ENCODE data around the gene MEF2A. TPM values are rescaled to one million over a fixed set of nuclear protein-coding genes. Genes with fewer than 3 reads are reported as not detected.
"Not testable (repeated sequence)": the region's sequence is repeated elsewhere in the genome, so short reads cannot be mapped to it uniquely, and the experiment has no call there.

MEF2A gene
- total RNA-seq, 1 experiment from 2014 or later: 39.7 TPM

- Histone ChIP-seq H3K27ac (no peak overlapping the region), H3K4me1 (replicated peaks) (no peaks in the 10 kb centered on the region), H3K36me3 (no peaks in the 10 kb centered on the region), H3K4me3 (no peak overlapping the region), H3K27me3 (replicated peaks) (no peaks in the 10 kb centered on the region), H3K9me3 (replicated peaks) (no peaks in the 10 kb centered on the region)
- DNase-seq (ENCODE audit: low read depth in 1 of 2, low spot score in 2 of 2): no peak
These were observed 92.2 kb downstream of the MEF2A start for GRCh38 chr15:99657996-99658395.

- no peaks in the 10 kb centered on the region for H3K4me1 ChIP-seq (replicated peaks)
- H3K27ac ChIP-seq: no peak overlapping the region
- no peaks in the 10 kb centered on the region for H3K27me3 ChIP-seq (replicated peaks)
- H3K9me3 ChIP-seq (replicated peaks): no peaks in the 10 kb centered on the region
- no peak overlapping the region for H3K4me3 ChIP-seq
- no peak for DNase-seq (ENCODE audit: low read depth in 1 of 2, low spot score in 2 of 2)
- H3K36me3 ChIP-seq: no peaks in the 10 kb centered on the region
These were observed 97.1 kb downstream of the MEF2A start for GRCh38 chr15:99662903-99663302.

- not testable (repeated sequence) for H3K9me3 ChIP-seq (replicated peaks); H3K36me3 ChIP-seq; H3K4me1 ChIP-seq (replicated peaks); H3K4me3 ChIP-seq; H3K27ac ChIP-seq; DNase-seq (ENCODE audit: low read depth in 1 of 2, low spot score in 2 of 2); H3K27me3 ChIP-seq (replicated peaks)
These were observed 100.3 kb downstream of the MEF2A start for GRCh38 chr15:99666073-99666472.

GRCh38 chr15:99668533-99669182 is 102.9 kb downstream of the MEF2A start:
- Histone ChIP-seq H3K27ac (no peak overlapping the region), H3K4me1 (replicated peaks) (no peaks in the 10 kb centered on the region), H3K27me3 (replicated peaks) (no peaks in the 10 kb centered on the region), H3K4me3 (no peak overlapping the region), H3K36me3 (no peaks in the 10 kb centered on the region; the same call in 1 of the 2 replicates), H3K9me3 (replicated peaks) (no peaks in the 10 kb centered on the region)
- DNase-seq (ENCODE audit: low read depth in 1 of 2, low spot score in 2 of 2): no peak

- Histone ChIP-seq H3K36me3 (no peaks in the 10 kb centered on the region; the same call in 1 of the 2 replicates), H3K27me3 (replicated peaks) (no peaks in the 10 kb centered on the region), H3K27ac (no peak overlapping the region)
These were observed 103.5 kb downstream of the MEF2A start for GRCh38 chr15:99669250-99669649.

GRCh38 chr15:99671926-99672635 is 106.3 kb downstream of the MEF2A start:
- Histone ChIP-seq H3K4me1 (replicated peaks) (no peaks in the 10 kb centered on the region), H3K9me3 (replicated peaks) (no peaks in the 10 kb centered on the region), H3K27me3 (replicated peaks) (no peaks in the 10 kb centered on the region), H3K4me3 (no peak overlapping the region), H3K27ac (no peak overlapping the region), H3K36me3 (peaks cover 13% of the 10 kb centered on the region)
- DNase-seq (ENCODE audit: low read depth in 1 of 2, low spot score in 2 of 2): no peak

More at GRCh38 chr15:99669250-99669649, 103.5 kb downstream of the MEF2A start:
- no peak for DNase-seq (ENCODE audit: low read depth in 1 of 2, low spot score in 2 of 2)
- Histone ChIP-seq H3K4me3 (no peak overlapping the region), H3K4me1 (replicated peaks) (no peaks in the 10 kb centered on the region), H3K9me3 (replicated peaks) (no peaks in the 10 kb centered on the region)

GRCh38 chr15:99673111-99673510 is 107.3 kb downstream of the MEF2A start:
- no peak for DNase-seq (ENCODE audit: low read depth in 1 of 2, low spot score in 2 of 2)
- no peak overlapping the region for H3K4me3 ChIP-seq
- no peaks in the 10 kb centered on the region for H3K4me1 ChIP-seq (replicated peaks)
- H3K36me3 ChIP-seq: peaks cover 18% of the 10 kb centered on the region
- no peak overlapping the region for H3K27ac ChIP-seq
- no peaks in the 10 kb centered on the region for H3K27me3 ChIP-seq (replicated peaks)
- no peaks in the 10 kb centered on the region for H3K9me3 ChIP-seq (replicated peaks)

GRCh38 chr15:99674279-99674678 is 108.5 kb downstream of the MEF2A start:
- Histone ChIP-seq H3K27me3 (replicated peaks) (no peaks in the 10 kb centered on the region), H3K4me1 (replicated peaks) (no peaks in the 10 kb centered on the region), H3K36me3 (peaks cover 20% of the 10 kb centered on the region), H3K27ac (no peak overlapping the region), H3K9me3 (replicated peaks) (no peaks in the 10 kb centered on the region), H3K4me3 (no peak overlapping the region)
- DNase-seq (ENCODE audit: low read depth in 1 of 2, low spot score in 2 of 2): no peak

- H3K36me3 ChIP-seq: peaks cover 20% of the 10 kb centered on the region; the same call in 1 of the 2 replicates
- no peak overlapping the region for H3K4me3 ChIP-seq
- H3K9me3 ChIP-seq (replicated peaks): no peaks in the 10 kb centered on the region
- no peak overlapping the region for H3K27ac ChIP-seq
- H3K27me3 ChIP-seq (replicated peaks): no peaks in the 10 kb centered on the region
- no peaks in the 10 kb centered on the region for H3K4me1 ChIP-seq (replicated peaks)
- no peak for DNase-seq (ENCODE audit: low read depth in 1 of 2, low spot score in 2 of 2)
These were observed 111.9 kb downstream of the MEF2A start for GRCh38 chr15:99677540-99678134.

GRCh38 chr15:99680276-99680675 is 114.5 kb downstream of the MEF2A start:
- no peak overlapping the region for H3K27ac ChIP-seq
- H3K4me3 ChIP-seq: no peak overlapping the region
- peaks cover 11% of the 10 kb centered on the region; the same call in 1 of the 2 replicates for H3K36me3 ChIP-seq
- no peaks in the 10 kb centered on the region for H3K9me3 ChIP-seq (replicated peaks)
- DNase-seq (ENCODE audit: low read depth in 1 of 2, low spot score in 2 of 2): no peak
- H3K27me3 ChIP-seq (replicated peaks): no peaks in the 10 kb centered on the region
- H3K4me1 ChIP-seq (replicated peaks): no peaks in the 10 kb centered on the region

GRCh38 chr15:99681990-99682389 is 116.2 kb downstream of the MEF2A start:
- H3K9me3 ChIP-seq (replicated peaks): no peaks in the 10 kb centered on the region
- no peak overlapping the region for H3K4me3 ChIP-seq
- H3K4me1 ChIP-seq (replicated peaks): no peaks in the 10 kb centered on the region
- DNase-seq (ENCODE audit: low read depth in 1 of 2, low spot score in 2 of 2): no peak
- no peaks in the 10 kb centered on the region for H3K27me3 ChIP-seq (replicated peaks)
- H3K27ac ChIP-seq: no peak overlapping the region
- peaks cover 7% of the 10 kb centered on the region; the same call in 1 of the 2 replicates for H3K36me3 ChIP-seq

- Histone ChIP-seq H3K4me1 (replicated peaks) (no peaks in the 10 kb centered on the region), H3K4me3 (no peak overlapping the region), H3K27ac (no peak overlapping the region), H3K36me3 (peaks cover 10% of the 10 kb centered on the region; the same call in 1 of the 2 replicates), H3K27me3 (replicated peaks) (no peaks in the 10 kb centered on the region), H3K9me3 (replicated peaks) (no peaks in the 10 kb centered on the region)
- no peak for DNase-seq (ENCODE audit: low read depth in 1 of 2, low spot score in 2 of 2)
These were observed 116.7 kb downstream of the MEF2A start for GRCh38 chr15:99682455-99682854.

- Histone ChIP-seq H3K27ac (no peak overlapping the region), H3K27me3 (replicated peaks) (no peaks in the 10 kb centered on the region), H3K4me3 (no peak overlapping the region), H3K36me3 (peaks cover 8% of the 10 kb centered on the region; the same call in 1 of the 2 replicates), H3K9me3 (replicated peaks) (no peaks in the 10 kb centered on the region), H3K4me1 (replicated peaks) (no peaks in the 10 kb centered on the region)
- DNase-seq (ENCODE audit: low read depth in 1 of 2, low spot score in 2 of 2): no peak
These were observed 117.4 kb downstream of the MEF2A start for GRCh38 chr15:99683000-99683670.

GRCh38 chr15:99686290-99686689 is 120.5 kb downstream of the MEF2A start:
- DNase-seq (ENCODE audit: low read depth in 1 of 2, low spot score in 2 of 2): no peak
- Histone ChIP-seq H3K27ac (no peak overlapping the region), H3K27me3 (replicated peaks) (no peaks in the 10 kb centered on the region), H3K36me3 (peaks cover 18% of the 10 kb centered on the region), H3K4me3 (no peak overlapping the region), H3K4me1 (replicated peaks) (no peaks in the 10 kb centered on the region), H3K9me3 (replicated peaks) (no peaks in the 10 kb centered on the region)
